ENCODE results near the gene NF2.
A peak's percentile ranks its signal among the peaks of the same experiment; 100 is the strongest.

Gene NF2

GRCh38 chr22:29741926-29742325 is 138.5 kb downstream of the NF2 start:
- no peak for DNase-seq (ENCODE audit: low spot score)

GRCh38 chr22:29742326-29742725 is 138.9 kb downstream of the NF2 start:
- 0 out of 2 replicates have a peak, but pooled peaks cover 3% of the 10 kb centered on the region for H3K36me3 ChIP-seq (ENCODE audit: low read depth)
- no peak overlapping the region for H3K4me3 ChIP-seq (ENCODE audit: severe bottlenecking)
- H3K4me1 ChIP-seq (ENCODE audit: insufficient read depth, poor library complexity, severe bottlenecking), result peaks cover 11% of the 10 kb centered on the region
- no peak for ATAC-seq (ENCODE audit: low read depth)
- DNase-seq (ENCODE audit: low spot score), result no peak
- H3K27me3 ChIP-seq (ENCODE audit: insufficient read depth, poor library complexity, severe bottlenecking), result no peaks in the 10 kb centered on the region
- H3K27ac ChIP-seq (ENCODE audit: poor library complexity, severe bottlenecking), result no peak overlapping the region
- no peak for TF ChIP-seq CTCF (IDR thresholded peaks at IDR 0.05; ENCODE audit: poor library complexity, severe bottlenecking)
- H3K9me3 ChIP-seq (ENCODE audit: severe bottlenecking), result no peaks in the 10 kb centered on the region

More at GRCh38 chr22:29741926-29742325, 138.5 kb downstream of the NF2 start:
- no peaks in the 10 kb centered on the region for H3K27me3 ChIP-seq (ENCODE audit: insufficient read depth, poor library complexity, severe bottlenecking)
- ATAC-seq (ENCODE audit: low read depth), result no peak
- H3K27ac ChIP-seq (ENCODE audit: poor library complexity, severe bottlenecking), result no peak overlapping the region
- H3K36me3 ChIP-seq (ENCODE audit: low read depth), result 0 out of 2 replicates have a peak, but pooled peaks cover 3% of the 10 kb centered on the region
- no peak for TF ChIP-seq CTCF (IDR thresholded peaks at IDR 0.05; ENCODE audit: poor library complexity, severe bottlenecking)
- H3K9me3 ChIP-seq (ENCODE audit: severe bottlenecking), result no peaks in the 10 kb centered on the region
- H3K4me1 ChIP-seq (ENCODE audit: insufficient read depth, poor library complexity, severe bottlenecking), result peaks cover 11% of the 10 kb centered on the region
- H3K4me3 ChIP-seq (ENCODE audit: severe bottlenecking), result no peak overlapping the region

- peaks cover 11% of the 10 kb centered on the region for H3K4me1 ChIP-seq (ENCODE audit: insufficient read depth, poor library complexity, severe bottlenecking)
- H3K36me3 ChIP-seq (ENCODE audit: low read depth), result 0 out of 2 replicates have a peak, but pooled peaks cover 3% of the 10 kb centered on the region
- H3K27ac ChIP-seq (ENCODE audit: poor library complexity, severe bottlenecking), result peak overlapping the region; percentile 63
- peak; percentile 89 for DNase-seq (ENCODE audit: low spot score)
- no peak overlapping the region for H3K4me3 ChIP-seq (ENCODE audit: severe bottlenecking)
- H3K27me3 ChIP-seq (ENCODE audit: insufficient read depth, poor library complexity, severe bottlenecking), result no peaks in the 10 kb centered on the region
- peak; percentile 91 for ATAC-seq (ENCODE audit: low read depth)
- no peaks in the 10 kb centered on the region for H3K9me3 ChIP-seq (ENCODE audit: severe bottlenecking)
- no peak for TF ChIP-seq CTCF (IDR thresholded peaks at IDR 0.05; ENCODE audit: poor library complexity, severe bottlenecking)
Observed at GRCh38 chr22:29744902-29745301, 141.5 kb downstream of the NF2 start.

GRCh38 chr22:29747832-29748231 is 144.4 kb downstream of the NF2 start:
- no peak for ATAC-seq (ENCODE audit: low read depth)
- TF ChIP-seq CTCF (IDR thresholded peaks at IDR 0.05; ENCODE audit: poor library complexity, severe bottlenecking), result no peak
- no peak for DNase-seq (ENCODE audit: low spot score)
- H3K27ac ChIP-seq (ENCODE audit: poor library complexity, severe bottlenecking), result no peak overlapping the region
- peaks cover 11% of the 10 kb centered on the region for H3K4me1 ChIP-seq (ENCODE audit: insufficient read depth, poor library complexity, severe bottlenecking)
- no peaks in the 10 kb centered on the region for H3K9me3 ChIP-seq (ENCODE audit: severe bottlenecking)
- H3K27me3 ChIP-seq (ENCODE audit: insufficient read depth, poor library complexity, severe bottlenecking), result no peaks in the 10 kb centered on the region
- no peak overlapping the region for H3K4me3 ChIP-seq (ENCODE audit: severe bottlenecking)
- no peaks in the 10 kb centered on the region for H3K36me3 ChIP-seq (ENCODE audit: low read depth)
